Activated T-cell treated with anti-CD3 and anti-CD28 coated beads, Interleukin-2, amount 50 U/mL, for 48 hours (primary cell): ENCODE results near the gene CDK18.
"Not testable (repeated sequence)": the region's sequence is repeated elsewhere in the genome, so short reads cannot be mapped to it uniquely, and the experiment has no call there.

Experiments used
- DNase-seq, 2 experiments: peaks; one replicate each; pipeline ENCODE4 v3.0.0-alpha.2; 2020

The CDK18 gene

DNA sequence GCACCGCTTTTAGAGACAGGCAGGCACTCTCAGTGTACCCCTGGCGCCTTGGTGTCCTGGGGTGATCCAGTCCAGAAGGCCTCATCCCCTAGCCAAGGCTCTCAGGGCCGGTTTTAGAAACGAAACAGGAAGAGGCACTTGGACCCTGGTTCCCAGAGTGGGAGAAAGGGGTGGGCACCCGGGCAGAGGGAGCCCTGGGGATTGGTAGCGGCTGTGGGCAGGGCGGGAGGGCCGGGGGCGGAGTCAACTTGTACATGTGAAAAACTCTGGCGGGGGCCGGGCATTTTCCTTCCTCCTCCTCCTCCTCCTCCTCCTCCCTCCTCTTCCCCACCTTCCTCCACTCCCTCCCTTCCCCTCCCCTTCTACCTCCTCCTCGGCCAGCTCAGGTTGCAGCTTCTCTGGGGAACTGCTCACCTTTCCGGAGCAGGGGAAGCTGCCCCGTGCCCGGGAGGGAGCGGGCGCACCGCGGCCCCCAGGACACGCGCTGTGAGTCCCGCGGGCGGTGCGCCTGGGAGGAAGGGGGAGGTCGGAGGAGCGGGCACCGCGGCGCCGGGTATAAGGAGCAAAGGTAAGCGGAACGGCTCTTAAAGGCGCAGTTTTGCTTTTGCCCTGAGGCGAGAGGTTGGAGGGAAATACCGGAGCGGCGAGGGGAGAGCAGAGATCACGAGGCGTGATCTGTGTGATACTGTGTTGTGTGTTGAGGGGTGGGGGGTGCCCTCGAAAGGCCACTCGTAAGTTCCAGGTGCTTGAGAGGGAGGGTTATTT, at the start of gene CDK18:
Gene CDK18, plus strand, starts transcription at position 359 of the 765 bp plus-strand sequence. CDS start 18,499 bp downstream, outside the sequence.
- peak; percentile 51 to 58 for DNase-seq

GRCh38 chr1:205454903-205455335, 49.5 kb upstream of the CDK18 start:
- no peak for DNase-seq

GRCh38 chr1:205455581-205456382, 48.7 kb upstream of the CDK18 start, which contains the start of gene BLACAT1:
TSS of gene BLACAT1 (minus strand) at chr1:205456045.
- DNase-seq, result no peak

- peak in 1 of 2 experiments; percentile 41 for DNase-seq
These were observed 48.0 kb upstream of the CDK18 start for GRCh38 chr1:205456383-205456867.

DNA sequence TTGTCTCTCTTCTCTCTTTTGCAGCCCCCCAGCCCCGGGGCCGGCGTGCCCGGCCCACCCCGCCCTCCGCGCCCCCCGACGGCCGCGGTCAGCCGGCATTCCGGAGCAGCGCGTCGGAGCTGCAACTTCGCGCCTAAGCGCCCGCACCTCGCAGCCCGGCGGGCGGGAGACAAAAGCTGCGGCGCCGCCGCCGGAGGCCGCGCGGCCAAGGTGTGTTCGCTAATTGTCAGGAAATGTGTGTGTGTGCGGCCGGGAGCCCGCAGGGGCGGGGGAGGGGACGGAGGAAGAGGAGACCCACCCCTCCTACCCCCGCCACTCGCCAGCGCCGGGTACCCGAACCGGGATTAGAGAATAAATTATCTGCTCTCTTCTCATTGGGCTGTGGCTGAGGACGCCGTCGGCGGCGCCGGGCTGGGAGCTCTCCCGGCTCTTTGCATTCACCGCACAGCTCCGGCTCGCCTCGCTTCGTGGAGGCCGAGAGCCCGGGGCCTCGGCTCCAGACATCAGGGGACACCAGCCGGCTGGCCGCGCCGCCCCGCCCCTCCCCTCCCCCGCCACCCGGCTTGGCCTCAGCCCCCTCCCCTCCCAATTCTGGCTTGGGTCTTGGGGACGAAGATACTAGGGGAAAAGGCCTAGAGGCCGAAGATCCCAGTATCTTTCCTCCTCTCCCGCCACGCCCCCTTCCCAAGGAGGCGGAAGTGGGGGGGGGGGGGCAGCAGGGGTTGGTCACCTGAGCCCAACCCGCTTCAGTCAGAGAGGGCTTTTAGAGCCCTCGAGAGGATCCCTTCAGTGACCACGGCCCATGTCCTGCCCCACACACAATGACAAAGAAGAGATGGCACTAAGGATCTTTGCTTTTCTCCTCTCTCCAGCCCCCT, 47.4 kb upstream of the CDK18 start:
- peak in 1 of 2 experiments; percentile 40 for DNase-seq

- DNase-seq, result peak in 1 of 2 experiments; percentile 50
These were observed 45.5 kb upstream of the CDK18 start for GRCh38 chr1:205458777-205459566.

- DNase-seq, result no peak
These were observed 39.1 kb upstream of the CDK18 start for GRCh38 chr1:205465392-205465791.

DNA sequence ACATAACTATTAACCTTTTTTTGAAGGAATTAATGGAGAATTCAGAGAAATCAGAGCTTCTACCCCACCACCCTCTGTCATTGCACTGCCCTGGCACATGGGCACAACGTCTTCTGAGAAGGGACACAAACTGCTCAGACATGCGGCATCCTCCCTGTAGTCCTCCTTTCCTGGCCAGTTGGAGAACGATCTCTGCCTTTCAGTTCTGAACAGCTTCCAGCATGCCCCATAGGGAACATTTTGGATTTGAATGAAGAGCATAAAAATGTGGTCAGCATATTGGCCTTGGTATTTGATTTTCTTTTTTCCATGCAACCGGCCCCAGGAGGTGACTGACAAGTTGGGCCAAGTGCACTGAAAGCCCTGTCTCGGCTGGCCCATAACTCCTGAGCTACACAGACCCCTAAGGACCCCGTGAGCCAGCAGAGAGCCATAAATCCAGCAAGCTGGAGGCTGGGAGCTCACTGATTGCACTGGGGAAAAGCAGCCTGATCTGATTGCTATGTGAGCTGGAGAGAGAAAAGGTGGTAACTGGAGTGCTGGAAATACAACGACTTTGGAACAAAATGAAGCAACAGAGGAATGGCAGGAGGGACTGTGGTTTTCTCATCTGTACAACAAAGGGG, 37.8 kb upstream of the CDK18 start:
- no peak for DNase-seq

GRCh38 chr1:205470131-205470530, 34.3 kb upstream of the CDK18 start:
- no peak for DNase-seq

- DNase-seq, result no peak
These were observed 31.6 kb upstream of the CDK18 start for GRCh38 chr1:205472737-205473441.

GRCh38 chr1:205473475-205473874, 31.0 kb upstream of the CDK18 start:
- no peak for DNase-seq

DNA sequence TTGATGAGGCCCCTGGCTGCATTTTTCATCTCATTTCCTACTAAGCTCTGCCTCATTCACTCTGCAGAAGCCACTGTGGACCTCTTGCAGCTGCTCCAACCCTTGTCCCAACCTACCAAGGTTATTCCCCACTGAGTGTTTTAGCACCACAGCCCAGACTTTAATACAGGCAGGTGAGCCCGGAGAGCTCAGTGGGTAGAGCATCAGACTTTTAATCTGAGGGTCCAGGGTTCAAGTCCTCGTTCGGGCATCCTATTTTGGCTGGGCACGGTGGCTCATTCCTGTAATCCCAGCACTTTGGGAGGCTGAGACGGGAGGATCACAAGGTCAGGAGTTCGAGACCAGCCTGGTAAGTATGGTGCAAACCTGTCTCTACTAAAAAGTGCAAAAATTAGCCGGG, 30.5 kb upstream of the CDK18 start:
- DNase-seq, result no peak

- no peak for DNase-seq
These were observed 29.9 kb upstream of the CDK18 start for GRCh38 chr1:205474571-205474970.

- no peak for DNase-seq
These were observed 28.6 kb upstream of the CDK18 start for GRCh38 chr1:205475855-205476254.

GRCh38 chr1:205476648-205477047, 27.8 kb upstream of the CDK18 start:
- no peak for DNase-seq

- no peak for DNase-seq
These were observed 27.2 kb upstream of the CDK18 start for GRCh38 chr1:205477121-205477758.

- no peak for DNase-seq
These were observed 26.7 kb upstream of the CDK18 start for GRCh38 chr1:205477759-205478247.

DNA sequence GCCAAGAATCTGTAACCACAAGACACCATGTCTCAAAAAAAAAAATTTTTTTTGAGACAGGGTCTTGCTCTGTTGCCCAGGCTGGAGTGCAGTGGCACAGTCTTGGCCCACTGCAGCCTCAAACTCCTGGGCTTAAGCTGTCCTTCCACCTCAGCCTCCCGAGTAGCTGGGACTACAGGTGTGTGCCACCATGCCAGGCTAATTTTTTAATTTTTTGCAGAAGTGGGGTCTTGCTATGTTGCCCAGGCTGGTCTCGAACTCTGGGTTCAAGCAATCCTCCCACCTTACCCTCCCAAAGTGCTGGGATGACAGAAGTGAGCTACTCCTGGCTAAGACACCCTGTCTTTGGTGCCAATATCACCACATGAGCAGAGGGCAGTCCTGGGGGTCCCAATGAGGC, 25.5 kb upstream of the CDK18 start:
- DNase-seq, result not testable (repeated sequence)

GRCh38 chr1:205480349-205480985, 24.0 kb upstream of the CDK18 start:
- DNase-seq, result peak; percentile 67 to 73
